ENCODE results near the gene AMPD1.

Gene AMPD1

GRCh38 chr1:114695430-114696058 lies at the start of gene AMPD1:
Gene AMPD1, minus strand, starts transcription at chr1:114695546. Its CDS starts 75 bp downstream, at chr1:114695471.
- Histone ChIP-seq H3K4me3 (no peak within 1 kb of the TSS), H3K27ac (no peak within 1 kb of the TSS)

DNA sequence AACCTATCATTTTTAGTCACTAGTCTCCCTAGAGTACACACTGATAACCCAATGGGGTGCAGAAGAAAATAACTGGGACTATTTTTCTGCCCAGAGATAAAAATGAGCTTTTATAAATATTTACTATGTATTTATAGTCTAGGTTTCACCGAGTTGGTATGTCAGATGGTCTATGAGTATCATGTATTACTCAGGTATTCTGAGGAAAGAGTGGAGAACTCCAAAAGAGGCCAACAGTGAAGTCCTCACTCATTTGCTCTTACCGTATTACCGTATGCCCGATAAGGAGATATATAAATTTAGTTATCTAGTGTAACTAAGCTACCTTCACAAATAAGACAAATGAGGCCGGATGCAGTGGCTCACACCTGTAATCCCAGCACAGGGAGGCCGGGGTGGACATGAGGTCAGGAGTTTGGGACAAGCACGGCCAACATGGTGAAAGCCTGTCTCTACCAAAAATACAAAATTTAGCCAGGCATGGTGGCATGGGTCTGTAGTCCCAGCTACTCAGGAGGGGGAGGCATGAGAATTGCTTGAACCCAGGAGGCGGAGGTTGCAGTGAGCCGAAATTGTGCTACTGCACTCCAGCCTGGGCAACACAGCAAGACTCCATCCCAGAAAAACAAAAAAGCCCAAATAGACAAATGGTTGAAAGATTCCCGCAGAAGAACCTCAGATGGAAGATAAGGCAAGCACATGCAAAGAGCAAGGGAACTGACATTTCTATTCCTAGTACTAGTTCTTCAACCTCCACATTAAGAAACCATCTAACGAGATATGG lies 46.8 kb upstream of the AMPD1 start:
- no peak overlapping the region for H3K27ac ChIP-seq
- no peak overlapping the region for H3K4me3 ChIP-seq

DNA sequence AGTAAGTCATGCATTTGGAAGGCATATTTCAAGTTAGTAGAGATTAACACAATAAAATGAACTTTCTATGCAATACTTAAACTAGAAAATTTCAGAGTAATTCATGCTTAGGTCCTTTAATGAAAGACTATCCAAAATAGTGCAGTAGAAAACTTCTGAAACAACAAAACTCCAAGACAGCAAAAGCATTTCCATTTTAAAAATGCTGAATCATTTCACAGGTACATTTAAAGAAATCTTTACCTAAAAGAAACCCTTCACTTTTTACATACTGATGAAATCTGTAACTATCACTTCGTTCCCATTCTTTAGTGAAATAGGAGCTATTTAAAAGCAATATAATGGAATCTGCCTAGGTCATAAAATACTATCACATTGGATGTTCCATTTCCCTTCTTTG lies 45.0 kb upstream of the AMPD1 start:
- no peak overlapping the region for H3K4me3 ChIP-seq
- no peak overlapping the region for H3K27ac ChIP-seq

DNA sequence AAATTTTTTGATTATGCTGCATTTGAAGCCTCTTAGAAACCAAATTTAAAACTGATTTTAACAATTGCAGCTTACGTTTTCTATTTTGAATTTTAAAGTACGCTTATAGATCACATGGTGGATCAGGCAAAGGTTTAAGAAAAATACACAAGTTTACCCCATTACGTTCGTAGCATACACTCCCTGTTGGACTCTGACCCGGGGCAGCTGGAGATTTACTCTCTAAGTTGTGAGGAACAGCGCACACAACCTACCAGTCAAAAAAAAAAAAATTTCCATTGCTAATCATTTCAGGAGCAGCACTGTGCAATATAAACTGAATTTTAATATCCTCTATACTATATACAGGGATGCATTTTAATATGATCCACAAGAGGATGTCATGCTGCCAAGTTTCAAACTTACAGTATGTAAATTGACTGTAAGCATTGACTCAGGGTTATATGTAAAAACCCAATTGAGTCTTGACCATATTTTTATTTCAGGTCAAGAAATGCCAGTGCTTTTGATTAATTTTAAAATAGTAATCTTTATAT lies 42.0 kb upstream of the AMPD1 start:
- no peak overlapping the region for H3K27ac ChIP-seq
- no peak overlapping the region for H3K4me3 ChIP-seq

GRCh38 chr1:114735479-114735878 lies 40.1 kb upstream of the AMPD1 start:
- Histone ChIP-seq H3K27ac (no peak overlapping the region), H3K4me3 (no peak overlapping the region)

DNA sequence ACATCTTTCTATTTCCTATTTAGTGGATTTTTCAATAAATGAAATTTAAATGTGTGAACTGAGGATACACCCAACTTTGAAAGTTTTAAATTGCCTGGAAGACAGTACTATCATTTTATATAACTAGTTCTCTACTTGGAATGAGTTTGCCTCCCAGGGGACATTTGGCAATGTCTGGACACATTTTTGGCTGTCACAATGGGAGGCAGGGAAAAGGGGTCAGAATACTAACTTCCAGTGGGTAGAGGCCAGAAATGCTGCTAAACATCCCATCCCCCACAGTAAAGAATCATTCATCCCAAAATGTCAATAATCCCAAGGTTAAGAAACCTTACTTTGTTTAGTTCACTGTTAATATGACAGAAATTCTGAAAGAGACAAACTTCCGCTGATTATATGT lies 34.4 kb upstream of the AMPD1 start:
- H3K4me3 ChIP-seq: no peak overlapping the region
- no peak overlapping the region for H3K27ac ChIP-seq

GRCh38 chr1:114728553-114728952 lies 33.2 kb upstream of the AMPD1 start:
- Histone ChIP-seq H3K27ac (no peak overlapping the region), H3K4me3 (no peak overlapping the region)

DNA sequence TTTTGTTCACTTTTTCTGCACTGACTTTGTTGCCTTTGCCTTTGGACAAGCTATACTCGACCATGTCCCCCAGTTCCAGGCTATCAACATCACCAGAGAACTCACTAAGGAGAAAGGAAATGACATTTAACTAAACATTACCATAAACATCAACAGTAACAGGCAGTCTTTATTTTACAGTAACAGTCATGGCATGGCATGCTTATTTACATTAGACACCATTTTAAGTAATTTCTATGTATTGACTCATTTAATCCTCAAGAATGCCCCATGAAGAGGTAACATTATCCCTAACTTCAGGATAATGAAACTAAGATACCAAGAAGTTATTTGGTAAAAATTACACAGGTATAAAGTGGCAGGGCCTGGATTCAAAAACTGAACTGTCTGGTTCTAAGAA lies 29.9 kb upstream of the AMPD1 start:
- Histone ChIP-seq H3K27ac (no peak overlapping the region), H3K4me3 (no peak overlapping the region)

DNA sequence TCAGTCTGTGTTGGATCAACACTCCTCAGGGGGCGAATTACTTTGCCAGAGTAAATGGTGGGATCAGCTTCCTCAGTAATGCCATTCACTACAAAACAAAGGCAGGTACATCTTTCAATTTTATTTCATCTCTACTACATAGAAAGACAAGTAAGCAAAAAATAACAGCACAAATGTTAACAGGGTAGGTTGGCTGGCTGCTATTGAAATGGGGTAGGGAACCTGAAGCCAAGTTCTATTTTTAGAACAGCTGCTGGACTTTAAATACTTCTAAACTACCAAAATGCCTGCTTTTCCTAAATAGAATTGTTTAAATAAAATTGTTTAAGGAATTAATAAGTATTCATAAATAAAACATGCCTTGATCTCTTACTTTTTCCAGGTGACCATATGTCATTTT lies 28.6 kb upstream of the AMPD1 start:
- no peak overlapping the region for H3K27ac ChIP-seq
- no peak overlapping the region for H3K4me3 ChIP-seq

DNA sequence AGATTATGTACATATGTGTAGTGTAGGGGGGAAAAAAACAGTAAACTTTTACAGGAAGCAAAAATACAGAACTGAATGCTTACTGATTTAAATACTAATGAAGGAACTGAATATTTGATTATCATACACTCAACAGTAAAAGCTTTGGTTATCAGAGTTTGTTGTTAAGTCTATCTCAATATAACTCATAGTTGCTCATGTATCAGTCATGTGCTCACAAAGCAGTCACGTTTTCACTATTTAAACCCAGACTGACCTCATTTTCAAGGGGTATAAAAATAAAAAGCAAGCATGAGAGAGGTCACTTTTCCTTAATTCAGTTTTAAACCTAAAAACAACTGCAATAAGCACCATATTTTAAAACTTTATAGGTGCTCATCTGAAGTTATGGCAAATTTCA lies 28.1 kb upstream of the AMPD1 start:
- Histone ChIP-seq H3K4me3 (no peak overlapping the region), H3K27ac (no peak overlapping the region)

- Histone ChIP-seq H3K27ac (peak overlapping the region in 7 of 21 experiments; percentile 8 to 65 (median 59)), H3K4me3 (no peak overlapping the region)
Observed at GRCh38 chr1:114720492-114720891, 25.1 kb upstream of the AMPD1 start.

DNA sequence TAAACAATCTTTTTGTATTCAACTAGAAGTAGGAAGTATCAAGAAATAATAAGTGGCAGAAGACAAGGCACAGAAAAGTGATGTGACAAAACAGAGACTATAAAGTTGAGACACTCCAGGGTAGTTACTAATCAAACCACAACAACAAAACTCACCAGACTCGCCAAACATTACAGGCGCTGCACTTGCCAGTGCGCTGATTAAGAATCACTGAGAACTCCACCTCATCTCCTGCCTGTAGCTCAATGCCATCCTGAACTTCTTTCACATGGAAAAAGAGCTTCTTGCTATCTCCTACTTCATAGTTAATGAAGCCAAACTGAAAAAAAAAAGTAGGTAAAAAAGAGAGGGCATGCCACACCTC lies 24.1 kb upstream of the AMPD1 start:
- Histone ChIP-seq H3K4me3 (no peak overlapping the region), H3K27ac (peak overlapping the region in 11 of 21 experiments; percentile 9 to 65 (median 56))

GRCh38 chr1:114718661-114719423 lies 23.5 kb upstream of the AMPD1 start:
- Histone ChIP-seq H3K27ac (peak overlapping the region in 14 of 21 experiments; percentile 8 to 65 (median 49)), H3K4me3 (no peak overlapping the region)

DNA sequence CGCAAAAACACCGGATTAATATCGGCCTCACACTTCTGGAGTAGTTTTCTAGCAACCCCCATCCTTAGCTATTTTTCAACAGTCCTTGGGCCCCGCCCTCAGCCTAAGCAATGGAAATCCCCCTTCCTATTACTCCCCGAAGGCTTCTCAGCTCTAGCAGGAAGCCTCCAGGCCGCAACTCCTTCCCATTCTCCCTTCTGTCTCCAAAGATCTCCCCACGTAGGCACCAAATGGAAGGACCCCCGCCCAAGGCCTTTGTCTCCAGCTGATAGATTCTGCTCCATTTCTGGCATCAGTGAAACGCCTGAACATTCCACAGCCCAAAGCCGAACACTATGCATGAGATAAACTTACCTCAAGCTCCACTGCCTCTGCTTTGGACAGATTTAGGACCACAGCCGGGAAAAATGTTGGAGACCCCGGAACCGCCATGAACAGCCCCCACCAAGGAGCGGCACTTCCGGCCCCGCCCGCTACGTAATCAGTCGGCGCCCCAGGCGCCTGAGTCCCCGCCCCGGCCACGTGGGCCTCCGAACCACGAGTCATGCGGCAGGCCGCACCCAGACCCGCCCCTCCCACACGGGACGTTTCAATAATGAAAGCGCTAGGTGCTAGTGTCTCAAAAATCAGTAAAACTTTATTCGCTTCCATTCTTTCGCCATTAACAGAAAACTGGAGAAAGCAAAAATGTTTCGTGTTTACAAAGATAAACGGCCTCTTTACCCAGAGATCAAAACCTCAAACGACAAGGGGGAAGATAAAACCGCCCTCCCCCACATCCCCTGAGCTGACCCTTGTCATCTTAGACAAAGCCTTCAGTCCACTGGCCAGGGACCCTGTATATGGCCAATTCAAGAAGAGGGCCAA lies 21.2 kb upstream of the AMPD1 start, which contains the start of gene NRAS:
NRAS (minus strand) TSS at position 468 of the 867 bp plus-strand sequence. CDS start 611 bp downstream, outside the sequence.
- Histone ChIP-seq H3K27ac (peak within 1 kb of the TSS; percentile 85 to 99 (median 96)), H3K4me3 (peak within 1 kb of the TSS; percentile 52 to 93 (median 74))

DNA sequence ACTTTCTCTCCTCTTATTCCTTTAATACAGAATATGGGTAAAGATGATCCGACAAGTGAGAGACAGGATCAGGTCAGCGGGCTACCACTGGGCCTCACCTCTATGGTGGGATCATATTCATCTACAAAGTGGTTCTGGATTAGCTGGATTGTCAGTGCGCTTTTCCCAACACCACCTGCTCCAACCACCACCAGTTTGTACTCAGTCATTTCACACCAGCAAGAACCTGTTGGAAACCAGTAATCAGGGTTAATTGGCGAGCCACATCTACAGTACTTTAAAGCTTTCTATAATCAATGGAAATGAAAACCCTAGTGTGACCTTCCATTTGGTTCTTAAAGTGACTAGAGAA lies 20.6 kb upstream of the AMPD1 start:
- peak overlapping the region; percentile 52 to 93 (median 74) for H3K4me3 ChIP-seq
- H3K27ac ChIP-seq: peak overlapping the region in 20 of 21 experiments; percentile 89 to 99 (median 96)

GRCh38 chr1:114712977-114713376 lies 17.6 kb upstream of the AMPD1 start:
- Histone ChIP-seq H3K27ac (no peak overlapping the region), H3K4me3 (no peak overlapping the region)

GRCh38 chr1:114710360-114710759 lies 15.0 kb upstream of the AMPD1 start:
- H3K4me3 ChIP-seq: no peak overlapping the region
- no peak overlapping the region for H3K27ac ChIP-seq

GRCh38 chr1:114707604-114708003 lies 12.3 kb upstream of the AMPD1 start:
- Histone ChIP-seq H3K4me3 (no peak overlapping the region), H3K27ac (no peak overlapping the region)

- no peak overlapping the region for H3K27ac ChIP-seq
- H3K4me3 ChIP-seq: no peak overlapping the region
Observed at GRCh38 chr1:114703242-114703641, 7.9 kb upstream of the AMPD1 start.
